Inflammatory macrophage treated with lipopolysaccharide for 4 hours (primary cell): ENCODE data around the gene NOBOX.
"Not testable (repeated sequence)": the region's sequence is repeated elsewhere in the genome, so short reads cannot be mapped to it uniquely, and the experiment has no call there.

Experiments used
- DNase-seq: peaks from one replicate; pipeline ENCODE4 v3.0.0-alpha.2; 2020

Gene NOBOX

GRCh38 chr7:144403649-144404061 lies at the start of gene NOBOX:
NOBOX (minus strand) TSS chr7:144403693.
- no peak for DNase-seq

- no peak for DNase-seq
These were observed 48.6 kb upstream of the NOBOX start for GRCh38 chr7:144452064-144452463.

- no peak for DNase-seq
These were observed 42.1 kb upstream of the NOBOX start for GRCh38 chr7:144445590-144445989.

- no peak for DNase-seq
These were observed 36.3 kb upstream of the NOBOX start for GRCh38 chr7:144439717-144440205.

GRCh38 chr7:144438759-144439158 lies 35.3 kb upstream of the NOBOX start:
- no peak for DNase-seq

- DNase-seq = peak; percentile 59
These were observed 34.1 kb upstream of the NOBOX start for GRCh38 chr7:144437370-144438191.

- DNase-seq = no peak
These were observed 33.0 kb upstream of the NOBOX start for GRCh38 chr7:144436500-144436899.

GRCh38 chr7:144428431-144428830 lies 24.9 kb upstream of the NOBOX start:
- DNase-seq = no peak

GRCh38 chr7:144427539-144427938 lies 24.0 kb upstream of the NOBOX start:
- not testable (repeated sequence) for DNase-seq

GRCh38 chr7:144418931-144419330 lies 15.4 kb upstream of the NOBOX start:
- DNase-seq = not testable (repeated sequence)

GRCh38 chr7:144416341-144416740 lies 12.8 kb upstream of the NOBOX start:
- DNase-seq = no peak

- no peak for DNase-seq
These were observed 12.4 kb upstream of the NOBOX start for GRCh38 chr7:144415858-144416257.

- DNase-seq = peak; percentile 29
These were observed 11.3 kb upstream of the NOBOX start for GRCh38 chr7:144414815-144415214.

- DNase-seq = no peak
These were observed 6.9 kb upstream of the NOBOX start for GRCh38 chr7:144410441-144410840.

- DNase-seq = no peak
These were observed 4.6 kb upstream of the NOBOX start for GRCh38 chr7:144408121-144408520.

GRCh38 chr7:144407266-144407931 lies 3.9 kb upstream of the NOBOX start:
- DNase-seq = no peak

- DNase-seq = no peak
These were observed 1.5 kb upstream of the NOBOX start for GRCh38 chr7:144404946-144405345.

GRCh38 chr7:144403102-144403501 lies 391 bp downstream of the NOBOX start:
- no peak for DNase-seq

- DNase-seq = no peak
These were observed 2.0 kb downstream of the NOBOX start for GRCh38 chr7:144401490-144401889.

- DNase-seq = no peak
These were observed 3.5 kb downstream of the NOBOX start for GRCh38 chr7:144399946-144400345.

GRCh38 chr7:144398911-144399310 lies 4.6 kb downstream of the NOBOX start:
- no peak for DNase-seq

- no peak for DNase-seq
These were observed 5.2 kb downstream of the NOBOX start for GRCh38 chr7:144398291-144398690.

GRCh38 chr7:144397086-144397485 lies 6.4 kb downstream of the NOBOX start:
- DNase-seq = no peak

GRCh38 chr7:144391823-144392255 lies 11.7 kb downstream of the NOBOX start:
- DNase-seq = peak; percentile 52
